Vagina (tissue), 2 donors: ENCODE measurements around the gene ELFN2.

Experiments
- POLR2AphosphoS5 ChIP-seq, 2 donors: sonication (generic); formaldehyde crosslinking; IDR thresholded peaks; one replicate each; pipeline ENCODE4 v1.9.0; 2017; ENCODE audit warnings: antibody characterized with exemption in 2 of 2, mild to moderate bottlenecking in 2 of 2, low read depth in 1 of 2; ENCODE audit not compliant: insufficient read depth in 1 of 2
- TF ChIP-seq, protein P1 (sequence below), 3 experiments: fragments of 450-650 bp in 2 of 3; fragments of 200-600 bp in 1 of 3; sonication (generic) in 1 of 3; IDR thresholded peaks; one replicate each; pipeline ENCODE4 v1.5.1; 2017 to 2019; ENCODE audit warnings: antibody characterized with exemption in 3 of 3, mild to moderate bottlenecking in 2 of 3, moderate library complexity in 2 of 3

DNA sequence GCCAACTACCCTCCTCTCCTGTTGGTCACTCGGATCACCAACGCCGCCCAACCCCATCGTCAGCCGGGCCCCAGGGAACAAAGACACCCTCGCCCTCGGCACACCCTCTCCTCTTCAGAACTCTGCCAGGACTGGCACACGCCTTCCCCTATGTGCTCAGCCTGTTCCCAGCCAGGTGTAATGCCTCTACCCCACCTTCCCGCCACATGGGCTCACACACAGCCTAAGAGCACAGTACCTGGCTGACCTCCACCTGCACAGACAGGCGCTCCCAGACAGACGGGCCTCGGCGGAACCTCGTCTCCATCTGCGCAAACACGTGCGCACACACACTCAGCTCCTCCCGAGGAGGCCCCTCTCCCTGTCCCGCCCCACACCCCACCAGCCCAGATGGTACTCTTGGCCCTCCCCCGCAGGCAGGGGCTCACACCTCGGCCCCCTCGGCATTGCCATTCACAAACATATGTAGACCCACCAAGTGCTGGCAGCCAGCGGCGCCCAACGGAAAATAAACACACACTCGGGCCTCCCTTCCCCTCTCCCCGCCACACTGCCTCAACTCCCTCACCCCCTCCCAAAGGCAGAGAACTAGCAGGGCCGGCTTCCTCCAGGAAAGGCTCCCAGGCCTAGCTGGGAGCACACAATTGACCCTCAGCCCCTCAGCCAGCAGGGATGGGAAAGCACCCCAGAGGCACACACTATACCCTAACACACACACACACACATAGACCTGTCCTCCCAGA is 8.5 kb downstream of the ELFN2 start:
- TF ChIP-seq, protein P1, sequence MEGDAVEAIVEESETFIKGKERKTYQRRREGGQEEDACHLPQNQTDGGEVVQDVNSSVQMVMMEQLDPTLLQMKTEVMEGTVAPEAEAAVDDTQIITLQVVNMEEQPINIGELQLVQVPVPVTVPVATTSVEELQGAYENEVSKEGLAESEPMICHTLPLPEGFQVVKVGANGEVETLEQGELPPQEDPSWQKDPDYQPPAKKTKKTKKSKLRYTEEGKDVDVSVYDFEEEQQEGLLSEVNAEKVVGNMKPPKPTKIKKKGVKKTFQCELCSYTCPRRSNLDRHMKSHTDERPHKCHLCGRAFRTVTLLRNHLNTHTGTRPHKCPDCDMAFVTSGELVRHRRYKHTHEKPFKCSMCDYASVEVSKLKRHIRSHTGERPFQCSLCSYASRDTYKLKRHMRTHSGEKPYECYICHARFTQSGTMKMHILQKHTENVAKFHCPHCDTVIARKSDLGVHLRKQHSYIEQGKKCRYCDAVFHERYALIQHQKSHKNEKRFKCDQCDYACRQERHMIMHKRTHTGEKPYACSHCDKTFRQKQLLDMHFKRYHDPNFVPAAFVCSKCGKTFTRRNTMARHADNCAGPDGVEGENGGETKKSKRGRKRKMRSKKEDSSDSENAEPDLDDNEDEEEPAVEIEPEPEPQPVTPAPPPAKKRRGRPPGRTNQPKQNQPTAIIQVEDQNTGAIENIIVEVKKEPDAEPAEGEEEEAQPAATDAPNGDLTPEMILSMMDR (IDR thresholded peaks at IDR 0.05) = no peak
- no peak for TF ChIP-seq POLR2AphosphoS5 (IDR thresholded peaks at IDR 0.05; ENCODE audit: insufficient read depth in 1 of 2, low read depth in 1 of 2)
